ENCODE data around the gene GLCE.

DNA sequence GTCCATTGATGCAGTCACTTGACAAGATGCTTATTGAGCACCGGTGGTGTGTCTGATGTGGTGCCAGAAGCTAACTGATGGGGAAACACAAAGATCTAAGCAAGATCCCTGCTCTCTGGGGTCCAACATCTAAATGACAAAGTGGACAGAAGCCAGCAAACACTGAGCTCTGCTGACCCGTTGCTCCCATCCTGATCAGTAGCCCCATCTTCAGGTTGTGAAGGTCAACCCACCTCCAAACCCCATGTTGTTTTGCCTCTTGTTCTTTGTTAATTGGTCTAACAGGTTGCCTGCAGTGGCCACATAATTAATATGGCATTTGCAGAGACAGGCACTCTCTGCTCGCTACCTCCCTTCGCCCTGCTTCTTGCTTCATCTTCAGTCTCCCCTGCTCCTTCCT is 21.5 kb upstream of the GLCE start:
- TF ChIP-seq POLR2A (IDR thresholded peaks at IDR 0.05) = no peak
- TF ChIP-seq, protein P1, sequence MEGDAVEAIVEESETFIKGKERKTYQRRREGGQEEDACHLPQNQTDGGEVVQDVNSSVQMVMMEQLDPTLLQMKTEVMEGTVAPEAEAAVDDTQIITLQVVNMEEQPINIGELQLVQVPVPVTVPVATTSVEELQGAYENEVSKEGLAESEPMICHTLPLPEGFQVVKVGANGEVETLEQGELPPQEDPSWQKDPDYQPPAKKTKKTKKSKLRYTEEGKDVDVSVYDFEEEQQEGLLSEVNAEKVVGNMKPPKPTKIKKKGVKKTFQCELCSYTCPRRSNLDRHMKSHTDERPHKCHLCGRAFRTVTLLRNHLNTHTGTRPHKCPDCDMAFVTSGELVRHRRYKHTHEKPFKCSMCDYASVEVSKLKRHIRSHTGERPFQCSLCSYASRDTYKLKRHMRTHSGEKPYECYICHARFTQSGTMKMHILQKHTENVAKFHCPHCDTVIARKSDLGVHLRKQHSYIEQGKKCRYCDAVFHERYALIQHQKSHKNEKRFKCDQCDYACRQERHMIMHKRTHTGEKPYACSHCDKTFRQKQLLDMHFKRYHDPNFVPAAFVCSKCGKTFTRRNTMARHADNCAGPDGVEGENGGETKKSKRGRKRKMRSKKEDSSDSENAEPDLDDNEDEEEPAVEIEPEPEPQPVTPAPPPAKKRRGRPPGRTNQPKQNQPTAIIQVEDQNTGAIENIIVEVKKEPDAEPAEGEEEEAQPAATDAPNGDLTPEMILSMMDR (IDR thresholded peaks at IDR 0.05) = no peak
